ENCODE measurements around the gene SLFN11. TPM values are rescaled to one million over a fixed set of nuclear protein-coding genes. Genes with fewer than 3 reads are reported as not detected.
"Not testable (repeated sequence)": the region's sequence is repeated elsewhere in the genome, so short reads cannot be mapped to it uniquely, and the experiment has no call there.

The SLFN11 gene
- total RNA-seq, 1 donor from 2014 or later = 23.8 TPM

GRCh38 chr17:35407531-35407930 is 34.1 kb upstream of the SLFN11 start:
- Mint-ChIP-seq H3K27me3 (ENCODE audit: unreplicated experiment) (no peaks in the 10 kb centered on the region), H3K9me3 (ENCODE audit: unreplicated experiment) (peaks cover 4% of the 10 kb centered on the region), H3K27ac (ENCODE audit: unreplicated experiment) (no peak overlapping the region), H3K4me3 (ENCODE audit: unreplicated experiment) (no peak overlapping the region), H3K36me3 (ENCODE audit: unreplicated experiment) (peaks cover 52% of the 10 kb centered on the region), H3K4me1 (ENCODE audit: unreplicated experiment) (no peaks in the 10 kb centered on the region)
- TF ChIP-seq, protein P1, sequence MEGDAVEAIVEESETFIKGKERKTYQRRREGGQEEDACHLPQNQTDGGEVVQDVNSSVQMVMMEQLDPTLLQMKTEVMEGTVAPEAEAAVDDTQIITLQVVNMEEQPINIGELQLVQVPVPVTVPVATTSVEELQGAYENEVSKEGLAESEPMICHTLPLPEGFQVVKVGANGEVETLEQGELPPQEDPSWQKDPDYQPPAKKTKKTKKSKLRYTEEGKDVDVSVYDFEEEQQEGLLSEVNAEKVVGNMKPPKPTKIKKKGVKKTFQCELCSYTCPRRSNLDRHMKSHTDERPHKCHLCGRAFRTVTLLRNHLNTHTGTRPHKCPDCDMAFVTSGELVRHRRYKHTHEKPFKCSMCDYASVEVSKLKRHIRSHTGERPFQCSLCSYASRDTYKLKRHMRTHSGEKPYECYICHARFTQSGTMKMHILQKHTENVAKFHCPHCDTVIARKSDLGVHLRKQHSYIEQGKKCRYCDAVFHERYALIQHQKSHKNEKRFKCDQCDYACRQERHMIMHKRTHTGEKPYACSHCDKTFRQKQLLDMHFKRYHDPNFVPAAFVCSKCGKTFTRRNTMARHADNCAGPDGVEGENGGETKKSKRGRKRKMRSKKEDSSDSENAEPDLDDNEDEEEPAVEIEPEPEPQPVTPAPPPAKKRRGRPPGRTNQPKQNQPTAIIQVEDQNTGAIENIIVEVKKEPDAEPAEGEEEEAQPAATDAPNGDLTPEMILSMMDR (IDR thresholded peaks at IDR 0.05) = no peak
- no peak for DNase-seq (ENCODE audit: extremely low spot score, unreplicated experiment)

DNA sequence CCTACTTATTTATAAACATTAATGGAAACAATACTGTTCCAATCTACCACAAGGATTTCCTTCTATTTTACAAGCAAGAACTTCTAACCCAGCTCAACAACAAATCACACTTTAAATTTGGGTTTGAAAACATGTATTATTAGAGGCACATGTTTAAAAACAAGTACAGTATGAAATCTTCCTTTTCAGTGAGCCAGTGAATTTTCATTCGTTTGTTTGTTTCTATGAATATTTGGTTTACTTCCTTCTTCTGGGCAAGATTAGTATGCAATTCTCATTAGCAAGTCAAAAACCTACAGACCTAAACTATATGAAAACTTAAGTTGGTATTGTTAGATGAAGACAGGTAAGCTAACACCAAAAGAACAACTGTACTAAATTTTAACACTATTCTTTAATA is 33.1 kb upstream of the SLFN11 start:
- Mint-ChIP-seq H3K4me1 (ENCODE audit: unreplicated experiment) (no peaks in the 10 kb centered on the region), H3K4me3 (ENCODE audit: unreplicated experiment) (no peak overlapping the region), H3K36me3 (ENCODE audit: unreplicated experiment) (peaks cover 49% of the 10 kb centered on the region), H3K27ac (ENCODE audit: unreplicated experiment) (no peak overlapping the region), H3K27me3 (ENCODE audit: unreplicated experiment) (no peaks in the 10 kb centered on the region), H3K9me3 (ENCODE audit: unreplicated experiment) (peaks cover 4% of the 10 kb centered on the region)
- DNase-seq (ENCODE audit: extremely low spot score, unreplicated experiment) = no peak
- TF ChIP-seq, protein P1 (IDR thresholded peaks at IDR 0.05) = no peak

GRCh38 chr17:35404360-35404759 is 30.9 kb upstream of the SLFN11 start:
- TF ChIP-seq, protein P1 (IDR thresholded peaks at IDR 0.05) = no peak
- Mint-ChIP-seq H3K27ac (ENCODE audit: unreplicated experiment) (no peak overlapping the region), H3K27me3 (ENCODE audit: unreplicated experiment) (no peaks in the 10 kb centered on the region), H3K9me3 (ENCODE audit: unreplicated experiment) (peaks cover 4% of the 10 kb centered on the region), H3K36me3 (ENCODE audit: unreplicated experiment) (peaks cover 31% of the 10 kb centered on the region), H3K4me3 (ENCODE audit: unreplicated experiment) (no peak overlapping the region), H3K4me1 (ENCODE audit: unreplicated experiment) (no peaks in the 10 kb centered on the region)
- no peak for DNase-seq (ENCODE audit: extremely low spot score, unreplicated experiment)

DNA sequence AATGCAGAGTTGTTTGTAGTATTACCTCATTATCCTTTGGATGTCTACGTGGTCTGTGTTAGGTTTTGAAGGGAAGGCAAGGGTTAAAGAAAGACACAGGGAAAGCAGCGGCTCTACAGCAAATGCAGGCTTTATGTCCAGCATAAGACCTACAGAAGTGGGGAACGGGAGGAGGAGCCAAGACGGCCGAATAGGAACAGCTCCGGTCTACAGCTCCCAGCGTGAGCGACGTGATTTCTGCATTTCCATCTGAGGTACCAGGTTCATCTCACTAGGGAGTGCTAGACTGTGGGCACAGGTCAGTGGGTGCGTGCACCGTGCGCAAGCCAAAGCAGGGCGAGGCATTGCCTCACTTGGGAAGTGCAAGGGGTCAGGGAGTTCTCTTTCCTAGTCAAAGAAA is 20.4 kb upstream of the SLFN11 start:
- not testable (repeated sequence) for H3K36me3 Mint-ChIP-seq (ENCODE audit: unreplicated experiment); H3K4me1 Mint-ChIP-seq (ENCODE audit: unreplicated experiment); H3K27me3 Mint-ChIP-seq (ENCODE audit: unreplicated experiment); DNase-seq (ENCODE audit: extremely low spot score, unreplicated experiment); H3K27ac Mint-ChIP-seq (ENCODE audit: unreplicated experiment); H3K4me3 Mint-ChIP-seq (ENCODE audit: unreplicated experiment)
- peaks cover 10% of the 10 kb centered on the region for H3K9me3 Mint-ChIP-seq (ENCODE audit: unreplicated experiment)

- peaks cover under 1% of the 10 kb centered on the region for H3K36me3 Mint-ChIP-seq (ENCODE audit: unreplicated experiment)
- DNase-seq (ENCODE audit: extremely low spot score, unreplicated experiment) = no peak
- H3K4me3 Mint-ChIP-seq (ENCODE audit: unreplicated experiment) = no peak overlapping the region
- H3K9me3 Mint-ChIP-seq (ENCODE audit: unreplicated experiment) = peaks cover 26% of the 10 kb centered on the region
- no peaks in the 10 kb centered on the region for H3K4me1 Mint-ChIP-seq (ENCODE audit: unreplicated experiment)
- no peak overlapping the region for H3K27ac Mint-ChIP-seq (ENCODE audit: unreplicated experiment)
- peaks cover 17% of the 10 kb centered on the region for H3K27me3 Mint-ChIP-seq (ENCODE audit: unreplicated experiment)
- TF ChIP-seq, protein P1 (IDR thresholded peaks at IDR 0.05) = no peak
Observed at GRCh38 chr17:35390663-35391062, 17.2 kb upstream of the SLFN11 start.

DNA sequence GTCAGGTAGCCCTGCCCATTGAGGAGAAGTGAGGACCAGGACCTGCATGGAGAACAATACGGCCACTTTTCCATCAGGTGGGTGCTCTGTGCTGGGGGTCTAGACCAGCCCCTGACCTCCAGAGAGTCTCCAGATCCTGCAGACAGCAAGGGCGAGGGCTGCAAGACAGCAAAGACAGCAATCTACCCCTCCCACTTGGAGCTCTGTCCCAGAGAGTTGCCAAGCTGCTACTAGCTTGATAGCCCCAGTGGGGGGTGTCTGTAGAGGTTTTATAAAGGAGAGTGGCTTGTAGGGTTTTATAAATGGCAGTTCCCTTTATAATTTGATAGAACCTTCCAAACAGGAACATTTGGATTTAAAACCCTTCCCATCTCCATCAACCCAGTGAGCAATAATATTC is 16.7 kb upstream of the SLFN11 start:
- Mint-ChIP-seq H3K4me3 (ENCODE audit: unreplicated experiment) (no peak overlapping the region), H3K27ac (ENCODE audit: unreplicated experiment) (no peak overlapping the region), H3K27me3 (ENCODE audit: unreplicated experiment) (peaks cover 19% of the 10 kb centered on the region), H3K9me3 (ENCODE audit: unreplicated experiment) (peaks cover 26% of the 10 kb centered on the region), H3K4me1 (ENCODE audit: unreplicated experiment) (no peaks in the 10 kb centered on the region), H3K36me3 (ENCODE audit: unreplicated experiment) (no peaks in the 10 kb centered on the region)
- DNase-seq (ENCODE audit: extremely low spot score, unreplicated experiment) = no peak
- TF ChIP-seq, protein P1 (IDR thresholded peaks at IDR 0.05) = no peak
